WTC11 (cell line): ENCODE measurements around the gene STYK1.

Source experiments
- ATF1 ChIP-seq: sonication (generic); formaldehyde crosslinking; IDR thresholded peaks from 2 replicates; pipeline ENCODE4 v1.8.1; 2023; ENCODE audit warnings: mild to moderate bottlenecking, moderate library complexity, missing genetic modification reagents
- ATF3 ChIP-seq: sonication (generic); formaldehyde crosslinking; conservative IDR thresholded peaks from 2 replicates; pipeline ENCODE4 v1.8.1; 2022; ENCODE audit warnings: mild to moderate bottlenecking, missing genetic modification reagents
- CTCF ChIP-seq: fragments of 200-600 bp; IDR thresholded peaks from 2 replicates; pipeline ENCODE4 v1.8.0; 2022; ENCODE audit warnings: antibody characterized with exemption
- EMX1 ChIP-seq: fragments of 250-450 bp; sonication (Bioruptor Pico); IDR thresholded peaks from 2 replicates; pipeline ENCODE4 v1.8.0; 2021; ENCODE audit warnings: mild to moderate bottlenecking
- NR3C1 ChIP-seq: sonication (generic); formaldehyde crosslinking; conservative IDR thresholded peaks from 2 replicates; pipeline ENCODE4 v1.8.1; 2023; ENCODE audit warnings: low read depth, mild to moderate bottlenecking, missing genetic modification reagents
- SMAD3 ChIP-seq: sonication (generic); formaldehyde crosslinking; IDR thresholded peaks from 2 replicates; pipeline ENCODE4 v1.8.0; 2022; ENCODE audit warnings: missing genetic modification reagents, mild to moderate bottlenecking, borderline replicate concordance
- SP1 ChIP-seq: sonication (generic); formaldehyde crosslinking; conservative IDR thresholded peaks from 2 replicates; pipeline ENCODE4 v1.8.1; 2022; ENCODE audit warnings: missing genetic modification reagents
- TEAD1 ChIP-seq: sonication (generic); formaldehyde crosslinking; IDR thresholded peaks from 2 replicates; pipeline ENCODE4 v1.8.0; 2022; ENCODE audit warnings: mild to moderate bottlenecking, missing genetic modification reagents
- ZBTB21 ChIP-seq: sonication (generic); formaldehyde crosslinking; IDR thresholded peaks from 2 replicates; pipeline ENCODE4 v1.8.1; 2023; ENCODE audit warnings: mild to moderate bottlenecking, missing genetic modification reagents, borderline replicate concordance
- ZNF263 ChIP-seq: sonication (generic); formaldehyde crosslinking; IDR thresholded peaks from 2 replicates; pipeline ENCODE4 v1.8.1; 2022; ENCODE audit warnings: low read depth, mild to moderate bottlenecking, moderate library complexity, missing genetic modification reagents
- TF ChIP-seq, protein P1 (sequence below): sonication (generic); formaldehyde crosslinking; IDR thresholded peaks from 2 replicates; pipeline ENCODE4 v1.8.0; 2022; ENCODE audit warnings: missing genetic modification reagents
- TF ChIP-seq, protein P2 (sequence below): sonication (generic); formaldehyde crosslinking; IDR thresholded peaks from 2 replicates; pipeline ENCODE4 v1.8.0; 2022; ENCODE audit warnings: mild to moderate bottlenecking, missing genetic modification reagents

DNA sequence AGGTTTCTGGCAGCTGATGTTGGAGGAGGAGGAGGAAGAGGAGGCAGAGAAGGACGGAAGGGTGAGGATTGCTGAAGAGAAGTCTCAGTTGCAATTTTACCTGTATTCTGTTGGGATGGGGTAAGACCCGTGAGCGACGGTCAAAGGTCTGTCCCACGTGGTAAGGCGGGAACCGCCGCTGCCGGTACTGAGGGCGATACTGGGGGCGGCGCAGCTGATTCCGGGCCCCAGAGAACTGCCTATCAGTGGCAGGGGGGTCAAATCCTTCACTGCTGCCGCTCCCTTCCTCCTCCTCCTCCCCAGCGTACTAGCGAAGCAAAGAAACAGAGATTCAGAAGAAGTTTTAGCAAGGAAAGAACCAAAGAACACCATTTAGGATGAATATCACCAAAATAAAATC is 36.0 kb upstream of the STYK1 start:
- TF ChIP-seq ZNF263 (CRISPR knock-in tag): no peak
- no peak for TF ChIP-seq ATF3 (CRISPR knock-in tag)
- TF ChIP-seq CTCF: no peak
- TF ChIP-seq, protein P1, sequence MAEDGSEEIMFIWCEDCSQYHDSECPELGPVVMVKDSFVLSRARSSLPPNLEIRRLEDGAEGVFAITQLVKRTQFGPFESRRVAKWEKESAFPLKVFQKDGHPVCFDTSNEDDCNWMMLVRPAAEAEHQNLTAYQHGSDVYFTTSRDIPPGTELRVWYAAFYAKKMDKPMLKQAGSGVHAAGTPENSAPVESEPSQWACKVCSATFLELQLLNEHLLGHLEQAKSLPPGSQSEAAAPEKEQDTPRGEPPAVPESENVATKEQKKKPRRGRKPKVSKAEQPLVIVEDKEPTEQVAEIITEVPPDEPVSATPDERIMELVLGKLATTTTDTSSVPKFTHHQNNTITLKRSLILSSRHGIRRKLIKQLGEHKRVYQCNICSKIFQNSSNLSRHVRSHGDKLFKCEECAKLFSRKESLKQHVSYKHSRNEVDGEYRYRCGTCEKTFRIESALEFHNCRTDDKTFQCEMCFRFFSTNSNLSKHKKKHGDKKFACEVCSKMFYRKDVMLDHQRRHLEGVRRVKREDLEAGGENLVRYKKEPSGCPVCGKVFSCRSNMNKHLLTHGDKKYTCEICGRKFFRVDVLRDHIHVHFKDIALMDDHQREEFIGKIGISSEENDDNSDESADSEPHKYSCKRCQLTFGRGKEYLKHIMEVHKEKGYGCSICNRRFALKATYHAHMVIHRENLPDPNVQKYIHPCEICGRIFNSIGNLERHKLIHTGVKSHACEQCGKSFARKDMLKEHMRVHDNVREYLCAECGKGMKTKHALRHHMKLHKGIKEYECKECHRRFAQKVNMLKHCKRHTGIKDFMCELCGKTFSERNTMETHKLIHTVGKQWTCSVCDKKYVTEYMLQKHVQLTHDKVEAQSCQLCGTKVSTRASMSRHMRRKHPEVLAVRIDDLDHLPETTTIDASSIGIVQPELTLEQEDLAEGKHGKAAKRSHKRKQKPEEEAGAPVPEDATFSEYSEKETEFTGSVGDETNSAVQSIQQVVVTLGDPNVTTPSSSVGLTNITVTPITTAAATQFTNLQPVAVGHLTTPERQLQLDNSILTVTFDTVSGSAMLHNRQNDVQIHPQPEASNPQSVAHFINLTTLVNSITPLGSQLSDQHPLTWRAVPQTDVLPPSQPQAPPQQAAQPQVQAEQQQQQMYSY (CRISPR knock-in tag): no peak
- no peak for TF ChIP-seq SMAD3 (CRISPR knock-in tag)
- TF ChIP-seq, protein P2, sequence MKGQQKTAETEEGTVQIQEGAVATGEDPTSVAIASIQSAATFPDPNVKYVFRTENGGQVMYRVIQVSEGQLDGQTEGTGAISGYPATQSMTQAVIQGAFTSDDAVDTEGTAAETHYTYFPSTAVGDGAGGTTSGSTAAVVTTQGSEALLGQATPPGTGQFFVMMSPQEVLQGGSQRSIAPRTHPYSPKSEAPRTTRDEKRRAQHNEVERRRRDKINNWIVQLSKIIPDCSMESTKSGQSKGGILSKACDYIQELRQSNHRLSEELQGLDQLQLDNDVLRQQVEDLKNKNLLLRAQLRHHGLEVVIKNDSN (CRISPR knock-in tag): no peak
- TF ChIP-seq SP1 (CRISPR knock-in tag): no peak
- TF ChIP-seq TEAD1 (CRISPR knock-in tag): no peak
- TF ChIP-seq NR3C1: no peak
- no peak for TF ChIP-seq ATF1 (CRISPR knock-in tag)
- no peak for TF ChIP-seq EMX1 (CRISPR knock-in tag)
- no peak for TF ChIP-seq ZBTB21 (CRISPR knock-in tag)
